HL-60/S4 treated with retinoic acid at 250 ng/mL for 4 days and 3 days (cell line): Measurements from ENCODE around the gene CPM.

Experiments used
- in situ Hi-C: fragments of 300-500 bp; cut with MboI; formaldehyde crosslinking; loops from 2 replicates; pipeline ENCODE4 v1.7.0; 2022; ENCODE audit warnings: low sequenced_read_pairs

CPM gene

GRCh38 chr12:68957273-68957672 lies 24.3 kb upstream of the CPM start:
- in situ Hi-C loops = no loop called here

- in situ Hi-C loops = no loop called here
Observed at GRCh38 chr12:68956466-68956865, 23.5 kb upstream of the CPM start.

DNA sequence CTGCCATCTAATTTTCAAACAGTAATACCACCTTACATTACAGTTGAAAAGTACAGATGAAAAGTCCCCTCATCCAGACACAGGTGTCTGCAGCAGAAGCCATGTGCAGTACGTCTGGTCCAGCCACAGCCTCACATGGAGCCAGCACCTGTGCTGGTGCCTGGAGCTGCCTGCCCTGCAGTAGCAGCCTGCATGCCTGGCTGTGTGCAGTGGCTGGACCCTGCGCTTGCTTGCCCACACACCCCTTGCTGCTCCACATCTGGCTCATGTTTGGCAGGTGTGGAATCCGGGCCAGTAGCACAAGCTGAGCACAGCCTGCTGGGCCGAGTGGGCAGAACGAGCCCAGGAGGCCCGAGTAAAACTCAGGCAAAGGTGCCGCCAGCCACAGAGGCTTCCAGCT lies 21.8 kb upstream of the CPM start:
- in situ Hi-C loops = no loop called here

GRCh38 chr12:68953536-68953935 lies 20.6 kb upstream of the CPM start:
- in situ Hi-C loops = no loop called here

GRCh38 chr12:68951652-68952051 lies 18.7 kb upstream of the CPM start:
- in situ Hi-C loops = no loop called here

DNA sequence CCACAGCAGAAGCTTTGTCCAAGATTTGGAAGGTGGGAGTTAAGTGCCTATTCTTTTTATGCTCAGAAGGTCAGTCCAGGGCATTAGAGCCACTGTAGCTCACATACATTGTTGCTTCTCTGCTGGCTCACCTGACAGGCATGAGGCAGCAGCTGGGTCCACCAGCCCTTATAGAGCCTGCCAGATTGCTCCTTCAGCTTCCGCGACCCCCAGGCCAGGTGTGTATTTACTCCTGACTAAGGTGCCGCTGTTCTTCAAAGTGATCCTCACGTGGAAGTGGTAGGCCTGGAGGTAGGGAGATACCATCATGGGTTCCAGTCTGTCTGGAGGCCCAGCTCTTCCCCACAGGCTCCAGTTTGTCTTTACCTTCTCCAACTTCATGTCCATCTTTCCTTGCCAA lies 17.5 kb upstream of the CPM start:
- in situ Hi-C loops = no loop called here

DNA sequence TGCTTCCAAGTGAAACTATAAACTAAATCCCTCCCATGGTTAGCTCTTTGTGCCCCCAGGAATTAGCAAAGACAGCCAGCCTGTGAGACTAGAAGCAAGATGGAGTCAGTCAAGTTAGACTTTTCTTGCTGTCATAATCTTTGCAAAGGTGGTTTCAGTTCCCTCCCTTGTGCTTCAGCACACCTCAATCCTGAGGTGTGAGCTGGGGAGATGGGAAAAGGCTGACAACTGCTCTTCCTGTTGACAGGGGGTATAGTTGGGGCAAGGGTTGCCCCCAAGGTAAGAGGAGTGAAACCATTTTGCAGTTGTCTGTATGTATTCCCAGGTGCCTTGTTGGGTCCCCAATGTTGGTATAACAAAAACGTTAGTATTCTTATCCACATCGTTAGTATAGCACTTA lies 12.3 kb upstream of the CPM start:
- in situ Hi-C loops = no loop called here

DNA sequence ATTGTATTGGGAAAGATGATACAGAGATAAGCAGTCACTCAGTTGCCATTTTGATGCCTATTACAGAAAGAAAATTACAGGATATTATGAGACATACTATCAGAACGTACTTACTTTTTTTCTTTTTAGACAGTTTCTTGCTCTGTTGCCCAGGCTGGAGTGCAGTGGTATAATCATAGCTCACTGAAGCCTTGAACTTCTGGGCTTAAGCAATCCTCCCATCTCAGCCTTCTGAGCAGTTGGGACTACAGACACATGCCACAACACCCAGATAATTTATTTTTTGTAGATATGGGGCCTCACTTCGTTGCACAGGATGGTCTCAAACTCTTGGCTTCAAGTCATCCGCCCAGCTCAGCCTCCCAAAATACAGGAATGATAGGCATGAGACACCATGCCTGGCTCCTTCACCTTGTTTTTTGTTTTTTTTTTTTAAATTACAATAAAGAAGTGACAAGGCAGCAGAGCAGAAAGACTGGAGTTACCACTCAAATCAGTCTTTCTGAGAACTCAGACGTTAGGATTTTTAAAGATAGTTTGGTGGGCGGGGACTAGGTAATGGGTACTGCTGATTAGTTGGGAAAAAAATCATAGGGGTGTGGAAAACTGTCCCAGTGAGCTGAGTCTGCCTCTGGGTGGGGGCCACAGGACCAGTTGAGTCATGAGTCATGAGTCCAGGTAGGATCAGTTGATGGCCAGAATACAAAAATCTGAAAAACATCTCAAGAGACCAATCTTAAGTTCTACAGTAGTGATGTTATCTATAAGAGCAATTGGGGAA lies 11.5 kb upstream of the CPM start:
- in situ Hi-C loops = no loop called here

- in situ Hi-C loops = no loop called here
Observed at GRCh38 chr12:68943848-68944247, 10.9 kb upstream of the CPM start.

GRCh38 chr12:68940731-68941130 lies 7.8 kb upstream of the CPM start:
- in situ Hi-C loops = no loop called here

DNA sequence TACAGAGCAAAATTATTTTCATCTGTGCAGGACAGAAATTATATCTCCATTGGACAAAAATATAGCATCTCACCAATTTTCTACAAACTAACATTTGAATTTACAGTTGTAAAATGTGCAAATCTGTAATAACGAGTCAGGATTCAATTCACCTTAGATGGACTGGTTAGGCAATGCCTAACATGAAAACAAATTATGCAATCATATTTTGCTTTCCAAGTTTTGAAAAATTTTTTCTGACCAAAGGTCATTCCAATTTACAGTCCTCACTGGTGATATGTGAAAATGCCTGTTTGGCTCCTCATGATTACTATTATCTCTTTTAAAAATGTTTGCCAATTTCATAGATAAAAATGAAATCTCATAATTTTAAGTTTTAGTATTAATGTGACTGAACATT lies 6.5 kb upstream of the CPM start:
- in situ Hi-C loops = no loop called here

DNA sequence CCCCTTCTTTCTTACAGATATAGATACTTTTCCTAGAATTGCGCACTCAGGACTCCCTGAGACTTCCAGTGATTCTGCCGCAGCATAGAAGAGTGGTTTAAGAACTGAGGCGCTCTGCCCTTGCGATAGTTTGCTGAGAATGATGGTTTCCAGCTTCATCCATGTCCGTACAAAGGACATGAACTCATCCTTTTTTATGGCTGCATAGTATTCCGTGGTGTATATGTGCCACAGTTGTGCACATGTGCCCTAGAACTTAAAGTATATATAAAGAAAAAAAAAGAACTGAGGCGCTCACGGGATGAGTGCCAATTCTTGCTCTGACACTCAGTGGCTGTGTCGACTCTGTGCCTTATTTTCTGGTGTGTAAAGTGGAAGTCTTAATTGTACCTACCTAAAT lies 1.4 kb upstream of the CPM start:
- in situ Hi-C loops = no loop called here

GRCh38 chr12:68932128-68932960 lies 627 bp downstream of the CPM start:
- in situ Hi-C loops = no loop called here

DNA sequence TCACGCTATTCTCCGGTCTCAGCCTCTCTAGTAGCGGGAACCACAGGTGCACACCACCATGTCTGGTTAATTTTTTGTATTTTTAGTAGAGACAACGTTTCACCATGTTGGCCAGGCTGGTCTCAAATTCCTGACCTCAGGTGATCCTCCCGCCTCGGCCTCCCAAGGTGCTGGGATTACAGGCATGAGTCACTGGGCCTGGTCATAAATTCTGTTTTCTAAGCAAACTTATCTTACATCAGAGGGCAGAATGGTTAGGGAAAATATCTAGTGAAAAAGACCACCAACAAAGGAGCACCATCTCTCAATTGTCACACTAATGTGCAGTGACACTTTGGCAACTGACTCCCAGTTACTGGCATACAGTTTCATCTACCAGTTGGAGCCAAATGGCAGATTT lies 2.8 kb downstream of the CPM start:
- in situ Hi-C loops = no loop called here

DNA sequence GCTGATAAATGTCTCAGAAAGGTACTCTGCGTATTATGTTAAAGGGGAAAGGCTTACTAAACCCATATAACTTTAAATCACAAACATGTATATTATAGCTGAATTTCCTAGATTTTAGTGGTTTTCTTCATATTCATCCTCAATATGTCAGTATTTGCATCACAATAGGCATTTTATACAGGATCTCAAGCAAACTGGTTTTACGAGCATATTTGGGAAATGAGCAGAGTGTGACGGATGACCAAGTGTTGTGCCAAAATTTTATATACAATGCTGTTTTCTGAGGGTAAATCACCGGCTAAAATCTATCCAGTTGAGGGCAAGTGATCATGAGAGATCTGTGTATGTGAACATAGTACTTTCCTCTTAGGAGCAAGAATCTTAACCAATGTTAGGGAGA lies 8.4 kb downstream of the CPM start:
- in situ Hi-C loops = no loop called here

DNA sequence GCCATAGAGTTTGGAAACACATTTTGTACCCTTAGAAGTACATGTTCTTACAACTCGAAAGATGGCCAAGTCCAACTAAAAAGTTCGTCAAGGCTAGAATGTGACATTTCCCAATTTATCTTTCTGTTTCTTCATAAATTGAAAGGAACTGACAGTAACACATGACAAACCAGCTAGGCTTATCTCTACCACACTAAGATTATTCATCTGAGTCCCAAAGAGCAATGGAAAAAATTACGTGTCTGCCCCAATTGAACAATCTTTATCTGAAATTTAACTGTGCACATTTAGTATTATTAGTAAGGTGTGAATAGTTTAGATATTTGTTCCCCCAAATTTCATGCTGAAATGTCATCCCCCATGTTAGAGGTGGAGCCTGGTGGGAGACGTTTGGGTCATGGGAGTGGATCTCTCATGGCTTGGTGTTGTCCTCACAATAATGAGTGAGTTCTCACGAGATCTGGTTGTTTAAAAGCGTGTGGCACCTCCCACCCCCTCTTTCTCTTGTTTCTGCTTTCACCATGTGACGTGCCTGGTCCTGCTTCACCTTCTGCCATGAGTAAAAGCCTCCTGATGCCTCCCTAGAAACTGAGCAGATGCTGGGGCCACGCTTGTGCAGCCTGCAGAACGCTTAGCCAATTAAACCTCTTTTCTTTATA lies 13.3 kb downstream of the CPM start:
- in situ Hi-C loops = no loop called here

GRCh38 chr12:68918960-68919359 lies 14.0 kb downstream of the CPM start:
- in situ Hi-C loops = no loop called here

- in situ Hi-C loops = no loop called here
Observed at GRCh38 chr12:68915055-68915454, 17.9 kb downstream of the CPM start.

DNA sequence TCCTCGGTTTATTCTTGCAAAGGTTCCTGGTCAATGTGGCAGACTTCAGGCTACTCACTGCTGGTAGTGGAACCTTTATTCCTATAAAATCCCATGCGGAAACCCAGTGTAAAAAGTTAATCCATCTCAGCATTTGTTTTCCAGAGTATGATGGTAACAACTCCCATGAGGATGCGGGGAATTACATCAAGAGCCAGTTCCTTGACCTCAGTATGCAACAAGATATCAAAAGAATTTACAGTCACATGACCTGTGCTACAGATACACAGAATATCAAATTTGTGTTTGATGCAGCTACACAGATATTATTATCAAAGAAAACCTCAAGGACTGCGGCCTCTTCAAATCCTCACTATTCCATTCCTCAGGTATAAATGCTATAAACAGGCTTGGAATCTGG lies 19.3 kb downstream of the CPM start:
- in situ Hi-C loops = no loop called here

- in situ Hi-C loops = no loop called here
Observed at GRCh38 chr12:68912916-68913315, 20.1 kb downstream of the CPM start.

DNA sequence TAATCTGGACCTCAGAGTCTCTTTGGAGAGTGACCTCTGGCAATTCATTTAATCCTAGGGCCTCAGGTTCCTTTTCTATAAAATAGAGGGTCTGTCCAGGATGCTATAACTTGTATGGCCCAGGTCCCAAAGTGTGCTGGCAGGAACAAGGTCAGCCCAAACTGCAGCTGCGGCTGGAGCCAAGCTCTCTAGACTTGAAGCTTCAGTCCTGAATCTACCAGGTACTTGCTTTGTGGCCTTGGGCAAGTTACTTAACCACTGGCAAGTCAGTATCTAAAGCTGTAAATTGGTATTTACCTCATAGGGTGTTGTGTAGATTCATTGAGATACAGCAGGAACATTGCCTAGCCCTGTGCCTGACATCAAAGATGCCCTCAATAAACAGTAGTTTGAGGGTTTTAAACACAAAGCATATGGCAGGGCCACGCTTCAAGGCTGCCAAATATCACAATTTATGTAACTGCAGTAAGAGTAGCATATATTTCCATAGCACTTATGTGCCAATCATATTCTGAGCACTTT lies 21.7 kb downstream of the CPM start:
- in situ Hi-C loops = no loop called here

DNA sequence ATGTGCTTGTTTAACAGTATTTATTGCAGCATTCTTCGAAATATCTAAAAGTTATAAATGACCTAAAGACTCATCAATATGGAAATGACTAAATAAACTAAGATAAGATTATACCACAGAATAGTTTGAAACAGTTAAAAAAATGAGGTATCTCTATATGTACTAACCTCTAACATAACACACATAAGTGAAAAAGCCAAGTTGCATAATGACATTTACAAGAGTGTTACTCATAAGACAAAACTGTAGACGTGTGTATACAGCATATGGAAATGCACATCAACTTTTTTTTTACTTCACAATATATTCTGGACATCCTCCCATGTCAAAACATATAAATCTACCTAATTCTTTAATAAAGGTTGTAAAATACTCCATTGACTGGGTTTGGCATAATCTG lies 22.8 kb downstream of the CPM start:
- in situ Hi-C loops = no loop called here
